ENCODE measurements around the gene NR4A1.

NR4A1 gene

DNA sequence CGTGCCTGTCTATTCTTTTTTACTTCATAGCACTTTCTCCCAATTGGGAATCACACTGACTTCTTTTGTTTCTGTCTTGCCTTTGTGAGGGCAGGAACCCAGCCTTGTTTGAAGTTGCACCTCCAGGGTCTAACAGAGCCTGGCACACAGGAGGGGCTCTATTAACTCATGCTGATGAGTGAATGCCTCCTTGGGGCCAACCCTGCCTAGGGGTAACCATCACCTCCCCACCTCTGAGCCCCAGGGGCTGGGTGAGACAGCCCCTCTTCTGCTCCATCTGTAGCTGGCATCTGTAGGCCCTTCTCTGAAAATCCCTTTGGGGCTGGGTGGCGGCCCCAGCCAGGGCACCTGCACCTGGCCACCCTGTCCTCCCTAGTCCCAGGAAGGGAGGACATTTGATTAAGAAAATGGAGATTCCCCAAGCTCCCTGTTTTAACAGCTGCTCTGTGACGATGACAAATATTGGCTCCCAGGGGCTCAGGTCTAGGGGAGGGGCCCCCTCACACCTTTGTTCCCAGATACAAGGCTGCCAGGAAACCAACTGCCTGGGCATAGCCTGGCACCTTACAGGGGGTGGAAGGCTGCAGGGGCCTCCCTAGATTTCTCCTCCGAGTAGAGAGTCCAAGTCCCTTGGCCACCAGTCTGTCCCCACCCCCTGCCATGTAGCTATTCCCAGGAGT lies 32.7 kb upstream of the NR4A1 start:
- no peak for DNase-seq

DNA sequence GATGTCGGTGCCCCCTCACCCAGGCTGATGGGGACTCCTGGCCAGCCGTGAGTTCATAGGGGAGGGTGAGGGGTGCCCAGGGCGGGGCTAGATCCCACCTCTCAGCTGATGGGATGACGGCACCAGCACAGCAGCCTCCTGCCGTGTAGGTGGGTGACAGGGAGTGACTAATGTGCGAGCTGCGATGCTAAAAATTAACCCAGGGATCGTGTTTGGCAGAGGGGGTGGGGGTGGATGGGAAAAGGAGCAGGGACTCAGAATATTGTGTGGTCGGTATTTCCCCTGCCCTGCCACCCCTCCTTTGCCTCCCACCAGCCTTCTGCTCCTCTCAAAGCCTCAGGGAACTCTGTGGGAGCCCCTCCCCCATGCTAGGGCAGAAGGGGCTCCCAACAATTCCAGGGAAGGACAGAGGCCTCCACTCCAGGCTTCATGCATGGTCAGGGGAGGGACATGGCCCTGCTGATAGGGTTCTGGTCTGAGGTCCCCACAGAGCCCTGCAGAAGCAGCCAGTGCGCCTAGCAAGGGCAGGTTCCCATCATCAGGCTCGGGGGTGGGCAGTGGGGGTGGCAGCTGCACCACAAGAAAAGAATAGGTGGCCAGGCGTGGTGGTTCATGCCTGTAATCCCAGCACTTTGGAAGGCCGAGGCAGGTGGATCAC lies 32.0 kb upstream of the NR4A1 start:
- no peak for DNase-seq

DNA sequence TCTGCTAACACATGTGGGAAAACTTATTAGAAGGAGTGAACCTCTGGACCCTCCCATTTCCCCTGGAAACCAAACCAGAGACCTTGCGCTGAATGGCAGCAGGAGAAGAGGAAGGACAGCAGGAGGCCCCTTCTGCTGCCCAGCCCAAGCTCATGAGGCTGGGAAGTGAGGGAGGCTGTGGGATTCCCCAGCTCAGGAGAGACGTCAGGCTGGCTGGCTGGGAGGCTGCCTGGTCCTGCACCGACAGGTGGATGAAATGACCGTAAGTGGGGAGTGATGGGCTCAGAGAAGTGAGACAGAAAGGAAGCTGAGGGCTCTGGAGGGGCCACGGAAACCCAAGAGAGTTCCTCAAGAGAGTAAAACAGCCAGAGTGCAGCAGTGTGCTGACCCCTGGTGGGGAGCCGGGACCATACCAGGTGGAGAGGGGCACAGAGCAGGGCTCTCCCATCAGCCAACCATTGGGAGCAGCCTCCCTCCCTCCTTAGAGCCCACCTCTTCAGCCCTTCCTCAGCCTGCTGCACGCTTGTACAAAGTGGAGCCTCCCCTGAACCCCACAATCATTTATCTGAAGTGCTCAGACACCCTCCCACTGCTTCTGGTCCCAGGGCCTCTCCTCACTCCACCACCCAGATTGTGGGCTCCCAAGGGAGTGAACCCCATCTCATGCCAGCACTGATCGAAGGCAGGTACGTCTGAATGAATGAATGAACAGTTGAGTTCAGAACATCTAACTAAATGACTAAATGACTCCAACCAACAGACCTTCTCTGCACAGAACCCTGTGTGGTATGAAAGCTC lies 30.5 kb upstream of the NR4A1 start:
- DNase-seq, result peak in 4 of 5 experiments; percentile 40 to 58 (median 45)

DNA sequence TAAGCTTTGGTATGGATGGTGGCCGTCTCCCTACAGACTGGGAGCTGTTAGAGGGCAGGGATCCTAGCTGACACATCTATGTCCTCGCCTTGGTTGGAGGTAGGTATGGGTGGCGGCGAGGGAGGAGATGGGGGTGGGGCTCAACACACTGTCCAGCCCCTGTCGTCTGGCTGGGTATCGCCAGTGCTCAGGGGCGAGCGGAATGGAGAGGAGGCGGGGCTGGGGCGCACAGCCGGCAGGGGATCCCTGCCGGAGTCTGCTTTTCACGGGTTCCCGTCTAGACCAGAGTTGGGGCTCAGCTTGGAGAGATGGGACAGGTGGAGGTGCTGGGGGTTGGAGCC lies 28.4 kb upstream of the NR4A1 start:
- no peak for DNase-seq

DNA sequence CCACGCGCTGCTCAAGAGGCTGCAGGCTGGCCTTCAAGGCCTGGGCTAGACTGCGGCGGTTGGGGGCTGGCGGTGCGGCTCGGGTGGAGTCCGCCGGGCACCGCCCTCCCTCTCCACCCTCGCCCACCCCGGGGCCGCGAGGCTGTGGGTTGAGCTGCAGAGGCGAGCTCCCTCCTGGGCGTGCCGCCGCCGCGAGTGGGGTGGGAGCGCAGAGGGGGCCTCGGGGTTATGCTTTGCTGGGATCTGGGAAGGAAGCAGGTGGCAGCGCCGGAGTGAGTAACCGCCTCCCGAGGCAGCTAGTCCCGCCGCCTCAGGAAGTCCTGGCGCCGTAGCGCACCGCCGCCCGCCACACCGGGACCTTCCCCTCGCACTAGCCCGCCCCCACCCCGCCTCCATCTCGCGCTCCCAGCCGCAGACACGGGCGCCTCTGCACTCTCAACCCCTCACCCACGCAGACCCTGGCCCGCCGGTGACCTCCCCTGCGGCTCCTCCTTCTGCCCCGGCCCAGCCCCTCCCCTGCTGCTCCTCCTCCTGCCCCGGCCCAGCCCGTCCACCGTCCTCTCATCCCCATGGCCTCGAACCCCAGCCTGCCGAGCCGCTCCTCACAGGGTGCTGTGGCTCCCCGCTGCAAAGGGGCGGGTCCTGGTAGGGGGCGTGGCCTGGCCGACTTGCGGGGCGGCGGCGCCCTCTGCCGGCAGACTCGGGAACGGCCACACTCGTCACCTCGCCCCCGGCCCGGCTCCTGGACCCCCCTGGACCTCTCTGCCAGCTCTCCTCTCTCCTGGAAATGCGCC lies 27.9 kb upstream of the NR4A1 start:
- peak; percentile 78 to 90 (median 87) for DNase-seq

DNA sequence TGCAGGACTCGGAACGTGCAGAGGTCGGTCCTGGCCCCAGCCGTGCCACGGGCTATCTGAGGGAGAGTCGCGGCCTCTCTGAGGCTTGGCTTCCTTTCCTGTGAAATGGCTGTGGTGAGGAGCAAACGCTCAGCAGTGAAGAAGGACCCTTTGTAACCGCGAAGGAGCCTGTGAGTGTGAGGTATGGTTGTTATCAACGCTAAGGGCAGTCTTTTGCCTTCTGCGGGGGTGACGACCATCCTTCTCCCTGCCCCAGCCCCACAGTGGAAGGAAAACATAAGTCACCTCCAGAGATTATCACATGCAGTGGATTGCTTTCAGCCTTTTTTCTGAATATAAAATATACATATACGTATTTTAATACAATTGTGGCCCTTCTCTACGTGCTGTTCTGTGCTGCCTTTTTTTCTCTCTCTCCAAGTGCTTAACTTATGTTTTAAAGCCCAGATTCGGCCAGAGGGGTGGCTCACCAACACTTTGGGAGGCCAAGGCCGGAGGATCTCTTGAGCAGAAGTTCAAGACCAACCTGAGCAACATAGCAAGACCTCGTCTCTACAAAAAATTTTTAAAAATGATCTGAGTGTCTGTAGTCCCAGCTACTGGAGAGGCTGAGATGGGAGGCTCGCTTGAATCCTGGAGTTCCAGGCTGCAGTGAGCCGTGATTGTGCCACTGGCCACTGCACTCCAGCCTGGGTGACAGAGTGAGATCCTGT lies 27.1 kb upstream of the NR4A1 start:
- peak in 1 of 5 experiments; percentile 80 for DNase-seq

DNA sequence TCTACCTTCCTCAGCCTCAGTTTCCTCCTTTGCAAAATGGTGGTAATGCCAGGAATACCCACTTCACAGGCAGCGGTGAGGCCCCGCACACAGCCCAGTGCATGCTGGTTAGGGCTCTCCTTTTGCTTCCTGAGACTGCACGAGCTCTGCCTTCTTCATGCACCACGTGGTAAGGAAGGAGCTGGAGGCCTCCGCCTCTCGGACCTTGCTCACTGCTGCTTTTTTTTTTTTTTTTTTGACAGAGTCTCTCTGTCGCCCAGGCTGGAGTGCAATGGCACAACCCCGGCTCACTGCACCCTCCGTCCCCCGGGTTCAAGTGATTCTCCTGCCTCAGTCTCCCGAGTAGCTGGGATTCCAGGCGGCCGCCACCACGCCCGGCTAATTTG lies 26.4 kb upstream of the NR4A1 start:
- peak in 1 of 5 experiments; percentile 91 for DNase-seq

DNA sequence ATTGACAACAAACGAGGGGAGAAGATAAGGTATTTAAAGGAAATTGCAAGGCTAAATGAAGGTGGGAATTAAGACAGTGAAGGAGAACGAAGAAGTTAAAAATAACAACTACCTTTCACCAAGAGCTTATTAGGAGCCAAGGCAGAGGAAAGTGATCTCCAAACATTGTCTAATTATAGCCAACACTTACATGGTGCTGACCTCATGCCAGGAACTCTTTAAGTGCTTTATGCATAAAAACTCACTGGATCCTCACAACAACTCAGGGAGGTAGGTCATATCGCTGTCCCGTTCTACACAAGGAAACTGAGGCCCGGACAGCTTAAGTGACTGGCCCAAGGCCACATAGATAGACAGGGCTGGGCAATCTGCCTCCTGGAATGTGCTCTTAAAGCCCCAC lies 25.0 kb upstream of the NR4A1 start:
- no peak for DNase-seq

DNA sequence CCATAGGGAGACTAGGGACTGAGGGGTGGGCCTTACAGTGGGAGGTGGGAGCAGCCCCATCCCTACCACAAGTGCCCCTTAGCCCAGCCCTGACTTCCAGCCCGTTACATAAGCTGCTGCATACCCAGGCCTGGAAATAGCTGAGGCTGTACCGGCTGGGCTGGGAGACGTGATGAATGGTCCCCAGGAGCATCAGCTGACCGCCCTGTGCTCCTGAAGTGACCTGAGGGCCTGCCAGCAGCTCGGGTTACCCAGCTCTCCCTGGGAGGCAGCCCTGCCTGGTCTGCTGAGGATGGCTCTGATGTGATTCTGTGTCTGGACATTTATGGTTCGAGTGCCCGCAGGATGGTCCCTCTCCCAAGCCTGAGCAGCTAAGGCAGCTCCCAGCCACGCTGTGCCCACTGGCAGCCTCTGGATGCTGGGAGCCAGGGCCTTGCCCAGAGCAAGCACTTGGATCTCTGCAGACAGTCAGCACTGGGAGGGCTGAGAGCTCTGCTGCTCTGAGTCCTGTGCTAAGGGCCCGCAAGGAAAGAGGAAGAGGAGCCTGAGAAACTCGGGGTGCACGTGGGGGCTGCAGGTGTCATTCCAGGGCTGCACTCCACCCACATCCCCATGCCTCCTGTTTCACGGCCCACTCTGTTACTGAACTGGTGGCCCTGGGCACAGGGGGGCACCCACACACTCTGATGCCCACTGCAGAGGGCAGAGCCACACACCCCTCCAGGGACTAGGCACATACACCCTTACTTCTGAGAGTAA lies 24.0 kb upstream of the NR4A1 start:
- no peak for DNase-seq

DNA sequence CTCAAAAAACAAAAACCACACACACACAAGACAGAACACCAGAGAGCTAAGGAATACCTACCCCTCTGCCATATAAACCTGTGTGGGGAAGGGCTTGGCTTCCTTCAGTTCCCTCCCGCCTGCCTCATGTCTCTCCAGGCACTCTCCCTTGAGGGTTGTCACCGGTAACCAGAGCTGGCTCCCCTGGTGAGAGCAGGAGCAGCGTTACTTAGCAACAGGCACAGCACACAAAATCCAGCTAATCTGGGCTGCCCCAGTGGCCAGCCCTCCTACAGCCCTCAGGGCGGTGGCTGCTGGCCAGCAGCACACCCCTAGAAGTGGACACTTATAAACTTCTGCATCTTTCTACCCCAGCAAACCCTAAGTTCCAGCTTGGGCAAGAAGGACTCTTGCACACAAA lies 21.6 kb upstream of the NR4A1 start:
- DNase-seq, result no peak

DNA sequence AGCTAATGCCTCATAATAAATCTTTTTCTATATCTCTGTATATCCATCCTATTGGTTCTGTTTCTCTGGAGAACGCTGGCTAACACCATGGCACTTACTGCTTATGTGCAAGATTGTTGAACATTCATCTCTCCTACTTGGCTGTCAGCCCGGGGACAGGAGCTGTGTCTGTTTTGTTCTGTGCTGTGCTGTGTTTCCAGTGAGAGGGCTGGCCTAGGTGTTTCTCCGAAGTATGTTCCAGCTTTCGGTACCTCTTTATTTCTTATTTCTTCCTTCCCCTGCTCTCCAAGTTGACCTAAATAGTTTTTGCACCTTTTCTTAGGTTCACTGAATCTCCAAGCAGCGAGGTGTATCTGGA lies 18.8 kb upstream of the NR4A1 start:
- no peak for DNase-seq

DNA sequence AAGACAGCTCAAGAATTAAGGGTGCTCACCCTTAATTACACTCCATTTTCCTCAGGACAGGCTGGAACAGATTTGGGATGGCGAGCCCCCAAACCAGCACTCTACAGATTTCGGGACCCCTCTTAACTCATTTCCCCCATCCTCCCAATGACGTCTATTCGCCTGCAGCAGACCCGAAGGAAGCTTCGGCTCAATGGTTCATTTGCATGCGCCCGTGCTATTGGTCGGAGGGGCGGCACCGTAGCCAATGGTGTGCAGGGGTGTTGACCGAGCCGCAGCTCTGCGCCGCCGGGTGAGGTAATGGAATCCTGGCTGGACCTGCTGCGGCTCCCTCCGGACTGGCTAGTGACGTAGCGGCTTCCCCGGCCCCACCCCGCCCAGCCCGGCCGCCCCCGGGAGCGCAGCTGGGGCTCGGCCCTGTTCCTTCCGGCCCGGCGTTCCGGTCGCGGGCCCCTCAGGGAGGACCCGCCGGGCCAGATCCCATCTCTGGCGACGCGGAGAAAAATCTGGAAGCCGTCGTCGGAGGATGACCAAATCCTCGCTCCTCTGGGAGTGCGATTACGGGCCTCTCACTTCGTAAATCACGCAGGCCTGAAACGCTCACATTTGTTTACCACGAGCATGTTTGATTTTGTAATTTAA lies 18.3 kb upstream of the NR4A1 start:
- DNase-seq, result peak; percentile 78 to 87 (median 85)

DNA sequence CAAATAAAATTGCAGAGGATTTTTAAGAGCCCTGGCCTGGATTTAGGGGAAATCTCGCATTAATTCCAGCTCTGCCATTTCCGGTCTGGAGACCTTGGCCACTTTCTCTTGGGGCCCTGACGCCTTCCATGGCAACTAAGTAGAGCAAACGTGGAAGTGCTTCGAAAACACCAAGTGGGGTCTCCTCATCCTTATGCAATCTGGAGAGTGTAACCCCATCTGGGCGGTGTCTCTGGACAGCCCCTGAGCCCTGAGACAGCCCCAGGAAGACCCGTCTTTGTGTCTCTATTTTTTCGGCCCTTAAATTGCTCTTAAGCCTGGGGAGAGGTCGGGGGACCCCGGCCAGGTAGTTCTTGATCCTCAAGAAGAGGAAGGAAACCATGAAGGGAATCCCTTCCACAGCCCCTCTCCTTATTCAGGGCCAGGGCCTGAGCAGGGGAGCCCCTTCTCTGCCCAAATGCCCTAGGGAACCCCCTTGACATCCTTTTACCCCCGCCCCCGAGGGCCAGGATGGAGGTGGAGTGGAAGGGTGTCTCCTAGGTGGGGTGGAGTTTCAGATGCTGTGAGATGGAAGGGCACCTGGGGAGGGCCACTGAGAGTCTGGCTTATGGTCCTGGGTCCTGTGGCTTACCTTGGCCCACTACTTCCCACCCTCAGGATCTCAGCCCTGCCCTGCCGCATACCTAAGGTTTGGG lies 17.6 kb upstream of the NR4A1 start:
- DNase-seq, result no peak

DNA sequence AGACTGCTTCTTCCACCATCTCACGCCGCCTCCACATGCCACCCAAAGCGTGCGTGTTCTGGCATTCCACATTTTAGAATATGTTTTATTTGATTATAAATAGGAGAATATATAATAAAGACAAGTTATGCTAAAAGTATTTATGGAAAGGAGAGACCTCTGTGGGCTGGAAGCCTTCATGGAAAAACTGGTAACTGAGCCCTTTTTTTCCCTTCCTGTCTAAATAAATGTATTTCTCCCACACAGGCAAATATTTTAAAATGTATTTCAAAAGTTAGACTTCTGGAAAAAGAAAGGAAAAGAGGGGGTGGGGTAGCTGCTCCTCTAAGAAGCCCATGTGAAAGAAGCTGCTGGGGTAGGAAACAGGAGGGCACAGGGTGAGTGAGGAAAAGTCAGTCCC lies 16.1 kb upstream of the NR4A1 start:
- DNase-seq, result no peak

DNA sequence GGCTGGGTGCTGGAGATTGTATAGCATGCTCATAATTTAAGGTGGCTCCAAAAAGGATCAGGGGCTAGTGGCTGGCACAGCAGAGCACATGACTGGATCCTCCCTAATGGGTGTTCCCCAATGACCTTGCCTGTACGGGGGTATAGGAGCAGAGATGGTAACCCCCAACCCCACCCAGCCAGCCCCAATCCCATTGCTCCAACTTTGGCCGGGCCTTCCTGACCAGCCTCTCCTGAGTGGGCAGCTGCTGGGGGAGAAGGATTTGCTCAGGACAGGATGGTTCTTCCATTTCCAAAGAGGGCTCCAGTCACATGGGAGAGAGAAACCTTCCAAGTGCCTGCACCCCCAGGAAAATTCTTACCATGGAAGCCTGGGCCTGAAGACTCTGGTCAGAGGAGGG lies 15.3 kb upstream of the NR4A1 start:
- no peak for DNase-seq

DNA sequence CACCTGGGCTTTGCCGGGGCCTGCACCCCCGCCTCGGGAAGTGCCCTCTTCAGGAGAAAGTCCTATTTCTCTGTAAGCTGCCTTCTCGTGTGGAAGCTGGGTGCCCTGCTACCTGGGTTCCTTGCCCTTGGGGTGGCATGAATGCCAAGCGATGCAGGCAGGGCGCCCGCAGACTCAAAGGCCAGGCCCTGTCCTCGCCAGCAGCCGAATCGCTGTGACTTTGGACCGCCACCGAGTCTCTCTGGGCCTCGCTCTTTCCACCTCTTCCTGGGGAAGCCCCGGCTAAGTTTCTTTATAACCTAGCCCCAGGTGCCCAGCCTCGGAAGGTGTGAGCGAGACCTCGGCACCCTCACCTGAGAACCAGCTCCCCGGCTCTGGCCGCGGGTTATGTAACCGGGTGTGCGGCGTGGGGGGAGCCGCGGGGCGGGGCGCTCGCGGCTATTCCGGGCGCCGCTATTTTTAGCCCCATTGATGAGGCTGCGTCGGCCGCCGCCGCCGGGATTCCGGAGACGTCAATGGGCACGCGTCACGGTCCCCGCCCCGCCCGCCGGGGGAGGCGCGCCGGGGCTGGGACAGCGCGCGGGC lies 14.6 kb upstream of the NR4A1 start:
- peak; percentile 56 to 92 (median 79) for DNase-seq

DNA sequence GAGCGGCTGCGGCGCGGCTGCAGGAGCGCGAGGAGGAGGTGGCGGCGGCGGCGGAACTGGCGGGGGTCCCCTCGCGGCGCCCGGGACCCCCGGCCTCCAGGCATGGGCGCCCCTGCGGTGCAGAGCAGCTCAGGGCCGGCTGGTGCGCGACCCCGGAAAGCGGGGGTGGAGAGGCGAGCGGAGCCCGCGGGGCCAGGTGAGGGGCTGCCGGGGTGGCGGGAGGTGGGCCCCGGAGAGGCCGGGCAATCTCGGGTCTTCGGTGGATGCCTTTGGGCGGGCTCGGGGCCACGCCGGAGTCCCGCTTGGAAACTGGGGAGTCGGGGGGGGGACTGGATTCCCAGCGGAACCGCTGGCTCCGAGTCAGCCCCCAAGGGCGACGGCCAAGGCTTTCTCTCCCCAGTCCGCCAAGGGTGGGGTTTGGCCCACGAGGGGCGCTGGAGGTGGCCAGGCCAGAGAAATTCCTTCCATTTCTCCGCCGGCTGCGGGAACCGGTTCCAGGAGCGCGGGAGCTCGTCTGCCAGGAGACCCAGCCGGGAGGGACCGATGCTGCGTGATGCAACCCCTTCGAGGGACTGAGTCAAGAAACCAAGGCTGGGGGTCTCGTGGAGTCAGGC lies 13.9 kb upstream of the NR4A1 start:
- no peak for DNase-seq

DNA sequence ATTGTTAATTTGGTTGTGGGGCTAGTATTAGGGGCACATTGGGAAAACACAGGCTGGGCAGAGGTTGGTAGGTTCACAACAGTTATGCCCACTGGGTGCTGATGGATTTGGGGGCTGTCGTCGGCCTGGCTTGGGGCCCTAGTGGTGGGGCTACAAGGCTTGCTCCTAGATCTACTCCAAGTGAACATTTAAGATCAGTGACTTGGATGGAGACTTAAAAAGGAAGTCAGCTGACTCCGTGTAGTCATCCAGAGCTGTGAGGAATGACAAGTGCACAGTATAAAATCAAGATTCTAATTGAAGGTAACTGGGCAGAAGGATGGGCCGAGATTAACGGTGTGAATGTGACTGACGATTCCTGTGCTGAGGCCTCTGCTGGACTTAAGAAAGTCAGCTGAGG lies 12.8 kb upstream of the NR4A1 start:
- no peak for DNase-seq

DNA sequence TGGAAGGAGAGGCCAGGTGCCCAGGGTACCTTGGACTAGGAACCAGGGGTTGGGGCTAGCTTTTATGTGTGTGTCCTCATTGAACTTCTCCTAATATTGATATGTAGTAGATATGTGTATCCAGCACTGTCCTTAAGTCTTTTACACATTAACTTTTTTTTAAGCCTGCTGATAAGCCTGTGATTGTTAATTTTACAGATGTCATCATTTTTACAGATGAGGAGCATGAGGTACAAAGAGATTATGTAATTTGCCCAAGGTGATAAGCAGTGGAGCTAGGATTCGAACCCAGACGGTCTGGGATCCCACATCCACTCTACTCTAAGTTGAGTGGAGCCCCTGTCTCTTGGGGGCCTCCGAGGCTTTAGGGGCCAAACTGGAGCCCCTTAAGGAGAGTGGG lies 10.2 kb upstream of the NR4A1 start:
- DNase-seq, result no peak

DNA sequence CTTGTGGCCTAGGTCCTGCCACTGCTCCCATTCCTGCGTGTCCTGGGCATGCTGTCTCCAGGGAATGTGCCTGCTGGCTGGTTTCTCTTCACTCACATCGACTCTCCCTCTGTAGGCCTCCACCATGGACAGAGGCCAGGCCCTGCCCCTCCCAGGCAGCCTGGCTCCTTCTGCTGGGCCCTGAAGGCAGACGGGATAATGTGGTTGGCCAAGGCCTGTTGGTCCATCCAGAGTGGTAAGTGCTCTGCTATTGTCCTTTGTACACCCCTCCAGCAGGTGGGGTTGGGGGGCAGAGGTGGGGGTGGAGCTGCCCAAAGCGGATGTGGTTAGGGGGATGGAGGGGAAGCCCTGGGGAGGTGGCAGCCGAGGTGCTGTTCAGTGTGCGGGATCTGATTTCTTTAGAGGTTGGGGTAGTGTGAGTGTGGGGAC lies 9.5 kb upstream of the NR4A1 start:
- DNase-seq, result peak in 3 of 5 experiments; percentile 31 to 52 (median 37)
